ENCODE results near the gene RGS3.

The RGS3 gene

DNA sequence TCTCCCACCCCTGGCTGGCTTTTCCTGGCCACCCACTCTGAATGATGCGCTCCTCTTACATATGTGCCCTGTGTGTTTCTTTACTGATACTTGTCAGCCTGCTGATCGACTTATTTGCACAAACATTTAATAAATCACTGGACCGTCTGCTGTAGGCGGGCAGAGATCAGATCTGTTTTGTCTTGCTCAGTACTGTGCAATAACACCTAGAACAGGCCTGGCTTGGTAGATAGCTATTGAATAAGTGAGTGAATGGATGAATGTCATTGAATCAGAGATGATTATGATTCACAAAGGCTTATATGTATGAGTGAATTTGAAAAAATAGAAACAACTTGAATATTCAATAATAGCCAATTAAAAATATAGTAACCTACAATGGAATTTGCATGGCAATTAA lies 165.1 kb downstream of the RGS3 start:
- no peak for DNase-seq (ENCODE audit: low read depth in 1 of 2, low spot score in 1 of 2)
- TF ChIP-seq SPI1 (IDR thresholded peaks at IDR 0.05; ENCODE audit: borderline replicate concordance, low read depth): no peak
- TF ChIP-seq POLR2AphosphoS5 (IDR thresholded peaks at IDR 0.05; ENCODE audit: low read depth): no peak
- TF ChIP-seq GABPA (IDR thresholded peaks at IDR 0.05; ENCODE audit: low read depth): no peak
- TF ChIP-seq, protein P1, sequence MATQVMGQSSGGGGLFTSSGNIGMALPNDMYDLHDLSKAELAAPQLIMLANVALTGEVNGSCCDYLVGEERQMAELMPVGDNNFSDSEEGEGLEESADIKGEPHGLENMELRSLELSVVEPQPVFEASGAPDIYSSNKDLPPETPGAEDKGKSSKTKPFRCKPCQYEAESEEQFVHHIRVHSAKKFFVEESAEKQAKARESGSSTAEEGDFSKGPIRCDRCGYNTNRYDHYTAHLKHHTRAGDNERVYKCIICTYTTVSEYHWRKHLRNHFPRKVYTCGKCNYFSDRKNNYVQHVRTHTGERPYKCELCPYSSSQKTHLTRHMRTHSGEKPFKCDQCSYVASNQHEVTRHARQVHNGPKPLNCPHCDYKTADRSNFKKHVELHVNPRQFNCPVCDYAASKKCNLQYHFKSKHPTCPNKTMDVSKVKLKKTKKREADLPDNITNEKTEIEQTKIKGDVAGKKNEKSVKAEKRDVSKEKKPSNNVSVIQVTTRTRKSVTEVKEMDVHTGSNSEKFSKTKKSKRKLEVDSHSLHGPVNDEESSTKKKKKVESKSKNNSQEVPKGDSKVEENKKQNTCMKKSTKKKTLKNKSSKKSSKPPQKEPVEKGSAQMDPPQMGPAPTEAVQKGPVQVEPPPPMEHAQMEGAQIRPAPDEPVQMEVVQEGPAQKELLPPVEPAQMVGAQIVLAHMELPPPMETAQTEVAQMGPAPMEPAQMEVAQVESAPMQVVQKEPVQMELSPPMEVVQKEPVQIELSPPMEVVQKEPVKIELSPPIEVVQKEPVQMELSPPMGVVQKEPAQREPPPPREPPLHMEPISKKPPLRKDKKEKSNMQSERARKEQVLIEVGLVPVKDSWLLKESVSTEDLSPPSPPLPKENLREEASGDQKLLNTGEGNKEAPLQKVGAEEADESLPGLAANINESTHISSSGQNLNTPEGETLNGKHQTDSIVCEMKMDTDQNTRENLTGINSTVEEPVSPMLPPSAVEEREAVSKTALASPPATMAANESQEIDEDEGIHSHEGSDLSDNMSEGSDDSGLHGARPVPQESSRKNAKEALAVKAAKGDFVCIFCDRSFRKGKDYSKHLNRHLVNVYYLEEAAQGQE (IDR thresholded peaks at IDR 0.05; ENCODE audit: insufficient replicate concordance, low read depth): no peak
- TF ChIP-seq, protein P2, sequence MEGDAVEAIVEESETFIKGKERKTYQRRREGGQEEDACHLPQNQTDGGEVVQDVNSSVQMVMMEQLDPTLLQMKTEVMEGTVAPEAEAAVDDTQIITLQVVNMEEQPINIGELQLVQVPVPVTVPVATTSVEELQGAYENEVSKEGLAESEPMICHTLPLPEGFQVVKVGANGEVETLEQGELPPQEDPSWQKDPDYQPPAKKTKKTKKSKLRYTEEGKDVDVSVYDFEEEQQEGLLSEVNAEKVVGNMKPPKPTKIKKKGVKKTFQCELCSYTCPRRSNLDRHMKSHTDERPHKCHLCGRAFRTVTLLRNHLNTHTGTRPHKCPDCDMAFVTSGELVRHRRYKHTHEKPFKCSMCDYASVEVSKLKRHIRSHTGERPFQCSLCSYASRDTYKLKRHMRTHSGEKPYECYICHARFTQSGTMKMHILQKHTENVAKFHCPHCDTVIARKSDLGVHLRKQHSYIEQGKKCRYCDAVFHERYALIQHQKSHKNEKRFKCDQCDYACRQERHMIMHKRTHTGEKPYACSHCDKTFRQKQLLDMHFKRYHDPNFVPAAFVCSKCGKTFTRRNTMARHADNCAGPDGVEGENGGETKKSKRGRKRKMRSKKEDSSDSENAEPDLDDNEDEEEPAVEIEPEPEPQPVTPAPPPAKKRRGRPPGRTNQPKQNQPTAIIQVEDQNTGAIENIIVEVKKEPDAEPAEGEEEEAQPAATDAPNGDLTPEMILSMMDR (IDR thresholded peaks at IDR 0.05; ENCODE audit: insufficient read depth, low read length): no peak
- peaks cover 9% of the 10 kb centered on the region for H3K27me3 ChIP-seq (ENCODE audit: insufficient read depth, poor library complexity, severe bottlenecking)
- H3K27ac ChIP-seq (replicated peaks): no peak overlapping the region
- no peak overlapping the region for H3K4me3 ChIP-seq (replicated peaks; ENCODE audit: insufficient read depth, low read length)

DNA sequence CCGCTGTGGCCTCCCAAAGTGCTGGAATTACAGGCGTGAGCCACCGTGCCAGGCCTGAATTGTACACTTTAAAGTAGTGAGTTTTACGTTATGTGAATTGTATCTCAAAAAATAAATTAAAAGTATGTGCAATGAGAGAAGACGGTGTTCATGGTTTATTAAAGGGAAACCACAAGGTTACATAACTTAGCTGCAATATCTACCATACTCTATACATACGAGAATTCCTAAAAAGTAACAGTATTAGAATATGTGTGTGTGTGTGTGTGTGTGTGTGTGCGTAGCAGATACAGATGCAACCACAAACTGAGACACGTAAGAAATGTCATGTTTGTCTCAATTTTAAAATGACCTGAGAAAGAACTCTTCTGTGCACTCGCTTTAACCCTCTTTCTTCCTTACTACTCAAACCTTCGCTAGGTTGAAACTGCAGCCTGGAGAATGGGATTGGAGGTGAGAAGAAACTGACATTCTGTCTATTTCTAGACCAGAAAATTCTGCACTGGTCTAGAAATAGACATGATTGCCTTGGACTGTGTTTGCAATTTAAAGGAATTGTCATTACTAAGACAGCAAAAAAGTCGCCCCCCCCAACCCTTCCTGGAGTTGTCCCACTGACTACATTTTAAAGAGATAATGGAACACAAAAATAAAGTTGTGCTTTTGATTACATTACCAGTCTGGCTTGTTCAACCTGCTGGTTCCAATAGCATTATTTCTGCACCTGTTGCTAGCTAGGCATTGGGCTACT lies 167.0 kb downstream of the RGS3 start:
- TF ChIP-seq, protein P2 (IDR thresholded peaks at IDR 0.05; ENCODE audit: insufficient read depth, low read length): no peak
- no peak for TF ChIP-seq SPI1 (IDR thresholded peaks at IDR 0.05; ENCODE audit: borderline replicate concordance, low read depth)
- TF ChIP-seq GABPA (IDR thresholded peaks at IDR 0.05; ENCODE audit: low read depth): no peak
- TF ChIP-seq, protein P1 (IDR thresholded peaks at IDR 0.05; ENCODE audit: insufficient replicate concordance, low read depth): no peak
- no peak for TF ChIP-seq POLR2AphosphoS5 (IDR thresholded peaks at IDR 0.05; ENCODE audit: low read depth)
- no peak overlapping the region for H3K4me3 ChIP-seq (replicated peaks; ENCODE audit: insufficient read depth, low read length)
- peaks cover 9% of the 10 kb centered on the region for H3K27me3 ChIP-seq (ENCODE audit: insufficient read depth, poor library complexity, severe bottlenecking)
- H3K27ac ChIP-seq (replicated peaks): no peak overlapping the region
- DNase-seq (ENCODE audit: low read depth in 1 of 2, low spot score in 1 of 2): peak in 1 of 2 experiments; percentile 16

DNA sequence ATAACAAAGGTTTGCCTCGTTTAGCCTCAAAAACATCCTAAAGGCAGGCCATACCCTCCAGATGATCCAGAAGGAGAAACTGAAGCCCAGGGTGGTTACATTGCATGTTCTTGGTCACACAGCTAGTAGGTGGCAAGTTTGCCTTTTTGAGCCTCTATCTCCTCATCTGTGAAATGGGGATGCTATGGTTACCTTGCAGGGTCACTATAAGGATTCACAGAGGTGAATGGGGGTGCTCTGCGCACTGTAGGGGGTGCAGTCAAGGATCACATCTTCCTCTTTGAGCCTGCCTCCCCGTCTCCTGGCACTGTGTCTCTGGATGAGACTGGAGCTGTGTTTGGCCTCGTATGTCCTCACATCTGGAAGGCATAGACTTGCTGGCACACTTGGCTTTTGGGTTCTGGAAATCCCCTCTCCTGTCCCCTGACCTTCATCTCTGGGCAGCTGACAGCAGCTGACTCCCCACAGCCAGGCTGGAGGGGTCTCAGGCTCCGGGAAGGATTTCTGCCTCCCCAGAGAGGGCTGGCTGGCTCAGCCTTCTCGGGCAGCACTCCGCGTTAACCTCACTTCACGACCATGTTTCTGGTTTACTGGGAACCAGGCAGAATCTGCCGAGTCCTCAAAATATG lies 167.7 kb downstream of the RGS3 start:
- TF ChIP-seq, protein P2 (IDR thresholded peaks at IDR 0.05; ENCODE audit: insufficient read depth, low read length): no peak
- TF ChIP-seq, protein P1 (IDR thresholded peaks at IDR 0.05; ENCODE audit: insufficient replicate concordance, low read depth): no peak
- TF ChIP-seq SPI1 (IDR thresholded peaks at IDR 0.05; ENCODE audit: borderline replicate concordance, low read depth): no peak
- TF ChIP-seq POLR2AphosphoS5 (IDR thresholded peaks at IDR 0.05; ENCODE audit: low read depth): no peak
- TF ChIP-seq GABPA (IDR thresholded peaks at IDR 0.05; ENCODE audit: low read depth): no peak
- no peak for DNase-seq (ENCODE audit: low read depth in 1 of 2, low spot score in 1 of 2)
- no peak overlapping the region for H3K4me3 ChIP-seq (replicated peaks; ENCODE audit: insufficient read depth, low read length)
- H3K27me3 ChIP-seq (ENCODE audit: insufficient read depth, poor library complexity, severe bottlenecking): peaks cover 9% of the 10 kb centered on the region
- H3K27ac ChIP-seq (replicated peaks): no peak overlapping the region
